ENCODE data around the gene SNX25. TPM values are rescaled to one million over a fixed set of nuclear protein-coding genes. Genes with fewer than 3 reads are reported as not detected.

Gene SNX25
- total RNA-seq, 2 donors from 2014 or later: 21.4 to 26.0 TPM

GRCh38 chr4:185190306-185190856, 19.0 kb upstream of the SNX25 start:
- peaks cover 23% of the 10 kb centered on the region for H3K36me3 Mint-ChIP-seq (ENCODE audit: low read depth)

GRCh38 chr4:185192059-185192458, 17.3 kb upstream of the SNX25 start:
- 100% methylated on average over 1 of the region's 1 CpG for WGBS, 2 experiments (ENCODE audit: insufficient coverage in 1 of 2, insufficient read length in 1 of 2)
- Histone ChIP-seq H3K4me1 (ENCODE audit: control insufficient read depth, insufficient read depth, low read length) (no peaks in the 10 kb centered on the region), H3K4me3 (ENCODE audit: low read length) (no peak overlapping the region), H3K27me3 (ENCODE audit: control insufficient read depth, insufficient read depth, low read length, poor library complexity, severe bottlenecking) (no peaks in the 10 kb centered on the region), H3K36me3 (ENCODE audit: control insufficient read depth, insufficient read depth, low read length) (peaks cover 12% of the 10 kb centered on the region), H3K9ac (ENCODE audit: extremely low read depth, low read length, poor library complexity, severe bottlenecking) (no peak overlapping the region), H3K27ac (ENCODE audit: low read depth, low read length) (no peak overlapping the region), H3K9me3 (ENCODE audit: control insufficient read depth, low read length) (no peaks in the 10 kb centered on the region)
- Mint-ChIP-seq H3K9me3 (no peaks in the 10 kb centered on the region), H3K27ac (no peak overlapping the region), H3K4me3 (no peak overlapping the region), H3K36me3 (ENCODE audit: low read depth) (peaks cover 25% of the 10 kb centered on the region), H3K4me1 (peaks cover 5% of the 10 kb centered on the region), H3K27me3 (ENCODE audit: insufficient read depth) (no peaks in the 10 kb centered on the region)
- DNase-seq: no peak
- TF ChIP-seq CTCF (conservative IDR thresholded peaks at IDR 0.05): no peak

More at GRCh38 chr4:185190306-185190856, 19.0 kb upstream of the SNX25 start:
- Histone ChIP-seq H3K4me1 (ENCODE audit: control insufficient read depth, insufficient read depth, low read length) (no peaks in the 10 kb centered on the region), H3K27ac (ENCODE audit: low read depth, low read length) (no peak overlapping the region), H3K9me3 (ENCODE audit: control insufficient read depth, low read length) (no peaks in the 10 kb centered on the region), H3K36me3 (ENCODE audit: control insufficient read depth, insufficient read depth, low read length) (peaks cover 12% of the 10 kb centered on the region), H3K9ac (ENCODE audit: extremely low read depth, low read length, poor library complexity, severe bottlenecking) (no peak overlapping the region), H3K4me3 (ENCODE audit: low read length) (no peak overlapping the region), H3K27me3 (ENCODE audit: control insufficient read depth, insufficient read depth, low read length, poor library complexity, severe bottlenecking) (no peaks in the 10 kb centered on the region)
- no peak for DNase-seq
- Mint-ChIP-seq H3K4me1 (peaks cover 5% of the 10 kb centered on the region), H3K4me3 (no peak overlapping the region), H3K27ac (no peak overlapping the region), H3K27me3 (ENCODE audit: insufficient read depth) (no peaks in the 10 kb centered on the region), H3K9me3 (no peaks in the 10 kb centered on the region)
- TF ChIP-seq CTCF (conservative IDR thresholded peaks at IDR 0.05): no peak
- 92 to 96% methylated on average over 4 to 6 of the region's 6 CpGs for WGBS, 2 experiments (ENCODE audit: insufficient coverage in 1 of 2, insufficient read length in 1 of 2)

GRCh38 chr4:185194924-185195888, 14.2 kb upstream of the SNX25 start:
- H3K4me3 ChIP-seq (ENCODE audit: low read length): no peak overlapping the region
- WGBS, 2 experiments (ENCODE audit: insufficient coverage in 1 of 2, insufficient read length in 1 of 2): 93 to 100% methylated on average over 4 to 9 of the region's 9 CpGs
- H3K27ac ChIP-seq (ENCODE audit: low read depth, low read length): no peak overlapping the region
- H3K9me3 ChIP-seq (ENCODE audit: control insufficient read depth, low read length): no peaks in the 10 kb centered on the region
- no peak overlapping the region for H3K27ac Mint-ChIP-seq
- H3K36me3 ChIP-seq (ENCODE audit: control insufficient read depth, insufficient read depth, low read length): peaks cover 9% of the 10 kb centered on the region
- H3K27me3 ChIP-seq (ENCODE audit: control insufficient read depth, insufficient read depth, low read length, poor library complexity, severe bottlenecking): no peaks in the 10 kb centered on the region
- H3K4me1 Mint-ChIP-seq: peaks cover 5% of the 10 kb centered on the region
- no peaks in the 10 kb centered on the region for H3K9me3 Mint-ChIP-seq
- DNase-seq: no peak
- H3K27me3 Mint-ChIP-seq (ENCODE audit: insufficient read depth): no peaks in the 10 kb centered on the region
- H3K4me3 Mint-ChIP-seq: no peak overlapping the region
- peaks cover 19% of the 10 kb centered on the region for H3K36me3 Mint-ChIP-seq (ENCODE audit: low read depth)
- no peaks in the 10 kb centered on the region for H3K4me1 ChIP-seq (ENCODE audit: control insufficient read depth, insufficient read depth, low read length)
- H3K9ac ChIP-seq (ENCODE audit: extremely low read depth, low read length, poor library complexity, severe bottlenecking): no peak overlapping the region
- no peak for TF ChIP-seq CTCF (conservative IDR thresholded peaks at IDR 0.05)
